Measurements from ENCODE around the gene ZNF142. TPM values are rescaled to one million over a fixed set of nuclear protein-coding genes. Genes with fewer than 3 reads are reported as not detected.
"Not testable (repeated sequence)": the region's sequence is repeated elsewhere in the genome, so short reads cannot be mapped to it uniquely, and the experiment has no call there.

Gene ZNF142
- total RNA-seq, 4 donors from 2014 or later: 27.4 to 38.7 (median 30.7) TPM

- TF ChIP-seq EP300 (IDR thresholded peaks at IDR 0.05): no peak
- no peak for TF ChIP-seq POLR2A (IDR thresholded peaks at IDR 0.05)
- Histone ChIP-seq H3K9me3 (no peaks in the 10 kb centered on the region), H3K27me3 (no peaks in the 10 kb centered on the region), H3K4me1 (no peaks in the 10 kb centered on the region), H3K4me3 (no peak overlapping the region), H3K36me3 (peaks cover 43% of the 10 kb centered on the region), H3K27ac (no peak overlapping the region)
- DNase-seq (ENCODE audit: low spot score in 2 of 2): no peak
These were observed 31.8 kb upstream of the ZNF142 start for GRCh38 chr2:218691234-218691633.

GRCh38 chr2:218687400-218688060, 28.1 kb upstream of the ZNF142 start:
- DNase-seq (ENCODE audit: low spot score in 2 of 2); H3K27me3 ChIP-seq; H3K27ac ChIP-seq; H3K9me3 ChIP-seq; H3K4me1 ChIP-seq; H3K4me3 ChIP-seq: not testable (repeated sequence)
- TF ChIP-seq CTCF (IDR thresholded peaks at IDR 0.05): peak; percentile 78 to 82
- H3K36me3 ChIP-seq: peaks cover 19% of the 10 kb centered on the region
- 19% methylated on average over 5 of the region's 5 CpGs for WGBS

GRCh38 chr2:218680061-218680460, 20.6 kb upstream of the ZNF142 start:
- WGBS: 70% methylated on average over 3 of the region's 3 CpGs
- Histone ChIP-seq H3K4me1 (no peaks in the 10 kb centered on the region), H3K27me3 (no peaks in the 10 kb centered on the region), H3K36me3 (peaks cover 53% of the 10 kb centered on the region), H3K27ac (no peak overlapping the region), H3K4me3 (no peak overlapping the region), H3K9me3 (no peaks in the 10 kb centered on the region)
- DNase-seq (ENCODE audit: low spot score in 2 of 2): no peak
- TF ChIP-seq CTCF (IDR thresholded peaks at IDR 0.05) (no peak), POLR2A (IDR thresholded peaks at IDR 0.05) (no peak), POLR2AphosphoS5 (IDR thresholded peaks at IDR 0.05) (no peak), EP300 (IDR thresholded peaks at IDR 0.05) (no peak)

- WGBS: 81% methylated on average over 4 of the region's 4 CpGs
- no peak for DNase-seq (ENCODE audit: low spot score in 2 of 2)
- Histone ChIP-seq H3K9me3 (no peaks in the 10 kb centered on the region), H3K27me3 (no peaks in the 10 kb centered on the region), H3K4me3 (no peak overlapping the region), H3K4me1 (no peaks in the 10 kb centered on the region), H3K36me3 (peaks cover 53% of the 10 kb centered on the region), H3K27ac (no peak overlapping the region)
- TF ChIP-seq POLR2A (IDR thresholded peaks at IDR 0.05) (no peak), POLR2AphosphoS5 (IDR thresholded peaks at IDR 0.05) (no peak)
These were observed 19.7 kb upstream of the ZNF142 start for GRCh38 chr2:218679119-218679518.

GRCh38 chr2:218671654-218672566, 12.5 kb upstream of the ZNF142 start, which contains the start of the genes RNF25 and STK36:
TSS of gene RNF25 (minus strand) at chr2:218672002. CDS start at chr2:218671970, 32 bp downstream.
TSS of gene STK36 (plus strand) at chr2:218672086. CDS start at chr2:218672830, 744 bp downstream.
- no peaks in the 10 kb centered on the region for H3K9me3 ChIP-seq
- H3K4me3 ChIP-seq: peak within 1 kb of the TSS; percentile 71
- peaks cover 19% of the 10 kb centered on the region for H3K4me1 ChIP-seq
- H3K36me3 ChIP-seq: peaks cover 25% of the 10 kb centered on the region
- H3K27ac ChIP-seq: peak within 1 kb of the TSS; percentile 67
- peak; percentile 89 to 92 for DNase-seq (ENCODE audit: low spot score in 2 of 2)
- TF ChIP-seq POLR2A (IDR thresholded peaks at IDR 0.05) (peak in 1 of 2 donors; percentile 34), CTCF (IDR thresholded peaks at IDR 0.05) (no peak), POLR2AphosphoS5 (IDR thresholded peaks at IDR 0.05) (peak in 2 of 3 donors; percentile 6 to 24), EP300 (IDR thresholded peaks at IDR 0.05) (no peak)
- under 1% methylated on average over 35 of the region's 49 CpGs for WGBS
- H3K27me3 ChIP-seq: no peaks in the 10 kb centered on the region

GRCh38 chr2:218671097-218671653, 11.8 kb upstream of the ZNF142 start:
- Histone ChIP-seq H3K4me1 (peaks cover 19% of the 10 kb centered on the region), H3K4me3 (peak overlapping the region; percentile 71), H3K36me3 (peaks cover 25% of the 10 kb centered on the region), H3K27ac (peak overlapping the region; percentile 67), H3K9me3 (no peaks in the 10 kb centered on the region), H3K27me3 (no peaks in the 10 kb centered on the region)
- WGBS: 45% methylated on average over 12 of the region's 12 CpGs
- DNase-seq (ENCODE audit: low spot score in 2 of 2): no peak
- TF ChIP-seq CTCF (IDR thresholded peaks at IDR 0.05): no peak
- no peak for TF ChIP-seq POLR2AphosphoS5 (IDR thresholded peaks at IDR 0.05)

Data from suprapubic skin (tissue), 4 donors.